Measurements from ENCODE around the gene TMEM130. TPM values are rescaled to one million over a fixed set of nuclear protein-coding genes. Genes with fewer than 3 reads are reported as not detected.

The TMEM130 gene
- total and polyA plus RNA-seq, 9 of the 15 experiments (the other 6 are each of a cell fraction or from before 2014, with no cell fraction given), result 0.07 TPM; not detected in 8

DNA sequence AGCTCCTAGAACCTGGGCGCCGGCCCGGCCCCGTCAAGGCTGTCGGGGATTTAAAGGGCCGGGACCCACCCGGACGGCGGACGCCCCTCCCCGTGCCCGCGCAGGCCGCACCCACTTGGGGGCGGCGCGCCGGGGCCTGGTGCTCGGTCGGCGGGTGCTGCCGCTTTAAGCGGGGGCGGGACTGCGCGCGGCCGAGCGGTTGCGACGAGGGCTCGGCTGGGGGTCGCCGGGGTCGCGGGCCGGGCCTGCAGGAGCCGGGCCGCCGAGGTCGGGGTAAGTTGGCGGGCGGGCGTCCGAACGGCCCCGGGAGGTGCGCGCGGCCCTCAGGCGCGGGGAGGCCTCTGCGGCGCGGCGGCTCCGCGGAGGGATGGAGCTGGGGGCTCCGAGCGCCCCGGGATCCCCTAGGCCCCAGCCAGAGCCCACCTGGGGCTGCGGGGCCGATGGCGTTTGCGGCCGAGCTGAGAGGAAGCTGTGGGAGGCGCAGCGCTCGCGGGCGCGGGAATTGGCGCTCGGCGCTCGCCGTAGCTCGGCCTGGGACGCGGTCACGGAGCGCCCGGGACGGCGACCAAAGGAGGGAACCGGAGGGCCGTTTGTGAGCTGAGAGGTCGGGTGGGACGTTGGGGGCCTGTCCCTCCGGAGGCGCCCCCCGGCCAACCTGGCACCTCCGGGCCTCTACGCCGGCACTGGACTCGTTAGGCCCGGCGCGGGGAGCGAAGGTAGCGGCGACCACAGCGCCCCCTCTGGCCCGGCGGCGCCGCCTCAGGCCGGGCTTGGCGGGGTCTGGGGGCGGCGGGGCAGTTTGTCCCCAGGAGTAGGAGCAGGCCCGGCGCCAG is 8.8 kb upstream of the TMEM130 start, which contains the start of gene TRRAP (continued):
- TF ChIP-seq ZMIZ1 (IDR thresholded peaks at IDR 0.05; ENCODE audit: low read depth in 2 of 2, low read length in 2 of 2) (no peak; a peak in 1 of 4 replicates), ETV1 (tag; conservative IDR thresholded peaks at IDR 0.05; ENCODE audit: low read depth) (0 out of 2 replicates have a peak, but pooled peaks have one; percentile 14), TCF7 (IDR thresholded peaks at IDR 0.05; ENCODE audit: borderline replicate concordance) (peak; percentile 17; the same call in 1 of the 2 replicates), ZNF280B (CRISPR knock-in tag; IDR thresholded peaks at IDR 0.05) (no peak), ZSCAN32 (CRISPR knock-in tag; IDR thresholded peaks at IDR 0.05) (no peak), BHLHE40 (IDR thresholded peaks at IDR 0.05; ENCODE audit: low read length) (peak; percentile 14; the same call in 1 of the 2 replicates), CREBBP (IDR thresholded peaks at IDR 0.05; ENCODE audit: low read depth, low read length) (no peak), U2AF2 (optimal IDR thresholded peaks at IDR 0.05; ENCODE audit: low read depth, low read length) (no peak), ZNF699 (CRISPR knock-in tag; IDR thresholded peaks at IDR 0.05; ENCODE audit: insufficient replicate concordance) (no peak), PHF20 (IDR thresholded peaks at IDR 0.05; ENCODE audit: partially characterized antibody) (peak; percentile 83), IRF2 (CRISPR knock-in tag; IDR thresholded peaks at IDR 0.05) (no peak), EP300 (IDR thresholded peaks at IDR 0.05; ENCODE audit: low read length) (no peak), PURB (CRISPR knock-in tag; IDR thresholded peaks at IDR 0.05; ENCODE audit: low read depth) (no peak), ZBTB1 (CRISPR knock-in tag; IDR thresholded peaks at IDR 0.05; ENCODE audit: borderline replicate concordance, low read depth) (peak; percentile 66; the same call in 1 of the 2 replicates), HDAC6 (IDR thresholded peaks at IDR 0.05; ENCODE audit: low read depth, low read length) (no peak), RBBP5 (IDR thresholded peaks at IDR 0.05; ENCODE audit: borderline replicate concordance, insufficient read depth, low read length, poor library complexity, severe bottlenecking) (peak; percentile 98), RBM14 (IDR thresholded peaks at IDR 0.05; ENCODE audit: borderline replicate concordance, insufficient read depth, low read depth, low read length) (no peak), POLR2AphosphoS5 (IDR thresholded peaks at IDR 0.05; ENCODE audit: control insufficient read depth, insufficient read depth, low read depth, low read length) (peak; percentile 68), ZNF282 (CRISPR knock-in tag; IDR thresholded peaks at IDR 0.05) (no peak), RB1 (IDR thresholded peaks at IDR 0.05; ENCODE audit: low read depth) (peak; percentile 91), EHMT2 (IDR thresholded peaks at IDR 0.05) (no peak), L3MBTL2 (IDR thresholded peaks at IDR 0.05) (peak; percentile 39; the same call in 1 of the 2 replicates)
- TF ChIP-seq, protein P1, sequence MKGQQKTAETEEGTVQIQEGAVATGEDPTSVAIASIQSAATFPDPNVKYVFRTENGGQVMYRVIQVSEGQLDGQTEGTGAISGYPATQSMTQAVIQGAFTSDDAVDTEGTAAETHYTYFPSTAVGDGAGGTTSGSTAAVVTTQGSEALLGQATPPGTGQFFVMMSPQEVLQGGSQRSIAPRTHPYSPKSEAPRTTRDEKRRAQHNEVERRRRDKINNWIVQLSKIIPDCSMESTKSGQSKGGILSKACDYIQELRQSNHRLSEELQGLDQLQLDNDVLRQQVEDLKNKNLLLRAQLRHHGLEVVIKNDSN (CRISPR knock-in tag; IDR thresholded peaks at IDR 0.05), result no peak

Measured in K562 (cell line).